Ovary (tissue), 9 donors: ENCODE data around the gene RIN1. TPM values are rescaled to one million over a fixed set of nuclear protein-coding genes. Genes with fewer than 3 reads are reported as not detected.

ENCODE experiments used
- DNase-seq, 5 donors: peaks; one replicate each; pipeline ENCODE4 v3.0.0-alpha.2; 2019 to 2020
- H3K27ac ChIP-seq, 2 donors: fragments of 200-600 bp; one replicate each; pipeline versions ENCODE4 v1.5.1 to v1.8.0; 2019 to 2022
- H3K27me3 ChIP-seq: fragments of 200-600 bp; one replicate; pipeline ENCODE4 v1.8.0; 2022
- H3K36me3 ChIP-seq: fragments of 200-600 bp; sonication (generic); one replicate; pipeline ENCODE4 v1.5.1; 2019
- H3K4me1 ChIP-seq: one replicate; pipeline ENCODE4 v1.8.1; 2013; ENCODE audit warnings: mild to moderate bottlenecking, moderate library complexity; ENCODE audit not compliant: insufficient read depth
- H3K4me3 ChIP-seq: fragments of 200-600 bp; sonication (generic); one replicate; pipeline ENCODE4 v1.5.1; 2017
- H3K9me3 ChIP-seq, 2 donors: fragments of 200-600 bp in 1 of 2; sonication (generic) in 1 of 2; one replicate each; pipeline versions ENCODE4 v1.5.1 to v1.8.1; 2013 to 2019; ENCODE audit warnings: mild to moderate bottlenecking in 1 of 2, moderate library complexity in 1 of 2
- EP300 ChIP-seq: sonication (generic); formaldehyde crosslinking; IDR thresholded peaks from one replicate; pipeline ENCODE4 v1.6.1; 2017; ENCODE audit warnings: antibody characterized with exemption
- POLR2A ChIP-seq: fragments of 450-650 bp; IDR thresholded peaks from one replicate; pipeline ENCODE4 v1.6.1; 2017; ENCODE audit warnings: antibody characterized with exemption, mild to moderate bottlenecking, moderate library complexity
- WGBS, 3 donors: extraction: QIAGEN DNeasy Blood & Tissue Kit in 1 of 3; methylation state at CpG; one replicate each; pipeline versions ENCODE4 v1.1.5 to v1.1.7; 2013 to 2017; 5-methylcytosine and 5-hydroxymethylcytosine counted together
- intact Hi-C, 4 donors: fragments of 100-400 bp; cut with DNase I; formaldehyde crosslinking; loops; one replicate each; pipeline versions ENCODE4 v1.11.0 to v1.15.1; 2022 to 2023
- polyA plus RNA-seq, 2 donors: library from polyadenylated mRNA; stranded (reverse); fragments of 200-250 nt in 1 of 2; fragments of 350-450 nt in 1 of 2; fragmentation: Illumina TruSeq in 1 of 2; extraction: RNeasy Lipid Tissue Mini Kit (QIAGEN cat#74804) in 1 of 2; gene quantifications; one replicate each; pipeline ENCODE4 v1.2.3, GENCODE V29; 2013 to 2014
- total RNA-seq, 7 donors: library from RNA; depleted of rRNA in 2 of 7; stranded (reverse); fragments of >200 nt in 2 of 7; fragmentation: NEBNext Ultra II Directional in 3 of 7; extraction: Animal tissue kit (Norgen Biotek cat#: 25700) in 3 of 7; gene quantifications; one replicate each; pipeline versions ENCODE4 v1.1.0 to v1.2.4, GENCODE V29; 2016 to 2023
- TF ChIP-seq, protein P1 (sequence below), 3 donors: fragments of 450-650 bp in 2 of 3; fragments of 200-600 bp in 1 of 3; IDR thresholded peaks; one replicate each; pipeline versions ENCODE4 v1.5.1 to v1.8.0; 2016 to 2022; ENCODE audit warnings: antibody characterized with exemption in 3 of 3, mild to moderate bottlenecking in 1 of 3
- donor health status: DM: no; HTN: no; CAD: no; lungs with moderate emphysema.
- donor health status: DM: no; HTN: no; CAD: no.
- donor health status: Bipolar disorder and iron deficiency.
- donor health status: DM: yes; HTN: yes; CAD: no.
- donor health status: DM: no; HTN: no; CAD: no.
- donor health status: DM: yes; HTN: yes; CAD: no.

Gene RIN1
- total and polyA plus RNA-seq, 9 donors, result 0.52 to 9.5 (median 5.0) TPM

DNA sequence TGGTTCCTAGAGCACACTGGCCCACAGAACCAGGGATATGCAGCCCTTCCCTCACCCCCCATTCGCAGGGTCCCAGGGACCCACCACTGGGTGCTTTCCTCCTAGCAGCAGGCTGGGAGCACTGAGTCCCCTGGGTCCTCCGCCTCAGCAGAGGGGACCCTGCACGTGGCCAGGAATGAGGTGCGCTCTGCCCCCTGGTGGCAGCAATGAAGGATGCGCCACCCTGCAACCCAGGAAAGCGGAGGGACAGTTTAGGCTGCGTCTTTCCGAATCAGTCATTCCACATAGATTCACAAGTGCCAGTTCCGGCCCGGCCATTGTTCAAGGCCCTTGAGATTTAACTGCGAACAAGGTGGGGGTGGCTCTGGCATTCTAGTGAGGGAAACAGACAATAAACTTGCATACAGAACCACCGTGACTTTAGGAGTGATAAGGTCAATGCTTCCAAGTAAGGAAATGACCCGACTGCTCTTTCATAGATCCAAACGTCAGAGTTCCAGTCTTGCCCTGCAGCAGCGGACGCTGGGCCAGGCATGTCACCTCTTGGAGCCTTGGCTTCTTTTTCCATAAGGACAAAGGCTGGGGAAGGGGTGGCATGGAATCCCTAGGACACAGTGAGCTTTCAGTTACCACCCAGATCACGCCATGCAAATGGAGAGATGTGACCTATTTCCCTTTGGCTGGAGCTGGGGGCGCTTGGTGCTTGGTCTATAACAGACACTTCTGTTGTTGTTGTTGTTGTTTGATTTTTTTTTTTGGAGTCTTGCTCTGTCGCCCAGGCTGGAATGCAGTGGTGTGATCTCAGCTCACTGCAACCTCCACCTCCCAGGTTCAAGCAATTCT is 7.7 kb downstream of the RIN1 start:
- H3K36me3 ChIP-seq, result no peaks in the 10 kb centered on the region
- H3K27me3 ChIP-seq, result no peaks in the 10 kb centered on the region
- peaks cover 14% of the 10 kb centered on the region for H3K4me1 ChIP-seq
- TF ChIP-seq EP300 (no peak), POLR2A (no peak)
- TF ChIP-seq, protein P1, sequence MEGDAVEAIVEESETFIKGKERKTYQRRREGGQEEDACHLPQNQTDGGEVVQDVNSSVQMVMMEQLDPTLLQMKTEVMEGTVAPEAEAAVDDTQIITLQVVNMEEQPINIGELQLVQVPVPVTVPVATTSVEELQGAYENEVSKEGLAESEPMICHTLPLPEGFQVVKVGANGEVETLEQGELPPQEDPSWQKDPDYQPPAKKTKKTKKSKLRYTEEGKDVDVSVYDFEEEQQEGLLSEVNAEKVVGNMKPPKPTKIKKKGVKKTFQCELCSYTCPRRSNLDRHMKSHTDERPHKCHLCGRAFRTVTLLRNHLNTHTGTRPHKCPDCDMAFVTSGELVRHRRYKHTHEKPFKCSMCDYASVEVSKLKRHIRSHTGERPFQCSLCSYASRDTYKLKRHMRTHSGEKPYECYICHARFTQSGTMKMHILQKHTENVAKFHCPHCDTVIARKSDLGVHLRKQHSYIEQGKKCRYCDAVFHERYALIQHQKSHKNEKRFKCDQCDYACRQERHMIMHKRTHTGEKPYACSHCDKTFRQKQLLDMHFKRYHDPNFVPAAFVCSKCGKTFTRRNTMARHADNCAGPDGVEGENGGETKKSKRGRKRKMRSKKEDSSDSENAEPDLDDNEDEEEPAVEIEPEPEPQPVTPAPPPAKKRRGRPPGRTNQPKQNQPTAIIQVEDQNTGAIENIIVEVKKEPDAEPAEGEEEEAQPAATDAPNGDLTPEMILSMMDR (IDR thresholded peaks at IDR 0.05), result peak; percentile 86 to 96 (median 95)
- no peaks in the 10 kb centered on the region for H3K9me3 ChIP-seq
- intact Hi-C loops, result loop anchor here in 3 of 4 donors (1.0 kb wide), 2 partner anchors 16 to 17 kb away; no protein-coding TSS in a partner anchor
- no peak overlapping the region for H3K27ac ChIP-seq
- H3K4me3 ChIP-seq, result no peak overlapping the region
- 9 to 12% (median 10%) methylated on average over 17 to 19 of the region's 19 CpGs for WGBS, 3 donors
- DNase-seq, result peak; percentile 63 to 87 (median 78)

DNA sequence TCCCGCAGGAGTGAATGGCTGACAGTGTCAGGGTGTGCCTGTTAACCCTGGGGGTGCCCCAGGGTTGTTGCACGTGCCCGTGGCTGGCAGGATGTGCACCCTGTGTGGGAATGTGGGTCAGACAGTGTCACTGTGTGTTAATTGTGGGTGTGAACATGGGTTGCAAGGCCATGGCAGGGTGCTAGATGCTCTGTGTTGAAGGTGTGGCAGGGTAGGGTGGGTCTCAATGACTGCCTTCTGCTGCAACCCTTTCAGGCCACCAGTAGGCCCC is 8.3 kb downstream of the RIN1 start:
- H3K27me3 ChIP-seq, result no peaks in the 10 kb centered on the region
- no peaks in the 10 kb centered on the region for H3K36me3 ChIP-seq
- 66 to 72% (median 70%) methylated on average over 3 of the region's 3 CpGs for WGBS, 3 donors
- TF ChIP-seq EP300 (no peak), POLR2A (no peak)
- TF ChIP-seq, protein P1 (IDR thresholded peaks at IDR 0.05), result no peak
- intact Hi-C loops, result loop anchor here in 3 of 4 donors (1.0 kb wide), 2 partner anchors 16 to 17 kb away; no protein-coding TSS in a partner anchor
- no peak for DNase-seq
- no peak overlapping the region for H3K4me3 ChIP-seq
- H3K27ac ChIP-seq, result no peak overlapping the region
- H3K9me3 ChIP-seq, result no peaks in the 10 kb centered on the region
- peaks cover 14% of the 10 kb centered on the region for H3K4me1 ChIP-seq

DNA sequence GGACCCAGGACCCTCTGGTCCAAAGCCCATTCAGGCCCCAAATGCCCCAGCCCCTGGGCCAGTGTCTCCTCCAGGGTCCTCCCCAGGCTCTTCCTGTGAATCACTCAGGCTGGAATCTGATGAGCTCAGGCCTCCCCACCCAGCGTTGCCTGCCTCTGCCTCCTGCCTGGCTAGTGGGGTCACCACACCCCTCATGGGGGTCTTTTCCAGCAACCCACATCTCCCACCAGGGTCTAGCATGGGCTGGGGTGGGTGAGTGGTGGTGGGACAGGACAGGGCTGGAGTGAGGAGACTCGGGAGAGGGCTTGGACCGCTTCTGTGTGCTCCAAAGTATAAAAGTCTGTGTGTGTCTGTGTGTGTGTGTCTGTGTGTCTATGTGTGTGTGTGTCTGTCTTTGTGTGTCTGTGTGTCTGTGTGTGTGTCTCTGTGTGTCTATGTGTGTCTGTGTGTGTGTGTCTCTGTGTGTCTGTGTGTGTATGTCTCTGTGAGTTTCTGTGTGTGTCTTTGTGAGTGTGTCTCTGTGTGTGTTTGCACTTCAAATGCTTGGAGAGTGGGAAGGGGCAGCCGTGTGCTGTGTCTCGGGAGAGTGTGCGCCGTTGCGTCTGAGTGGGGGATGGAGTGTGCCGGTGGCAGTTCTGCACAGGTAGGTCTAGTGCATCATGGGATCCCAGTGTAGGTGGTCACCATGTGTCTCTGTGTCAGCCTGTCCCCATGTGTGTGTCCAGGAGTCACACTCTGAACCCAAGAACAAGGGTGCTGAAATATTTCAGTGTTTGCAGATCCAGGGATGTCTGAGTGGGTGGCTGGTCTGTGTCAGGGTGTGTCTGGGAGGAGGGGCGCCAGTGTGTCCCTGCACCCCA is 8.8 kb downstream of the RIN1 start:
- peaks cover 14% of the 10 kb centered on the region for H3K4me1 ChIP-seq
- H3K27me3 ChIP-seq, result no peaks in the 10 kb centered on the region
- H3K36me3 ChIP-seq, result no peaks in the 10 kb centered on the region
- TF ChIP-seq, protein P1 (IDR thresholded peaks at IDR 0.05), result no peak
- TF ChIP-seq POLR2A (no peak), EP300 (no peak)
- H3K4me3 ChIP-seq, result no peak overlapping the region
- DNase-seq, result no peak
- no peaks in the 10 kb centered on the region for H3K9me3 ChIP-seq
- WGBS, 3 donors, result 72 to 82% (median 80%) methylated on average over 10 of the region's 10 CpGs
- intact Hi-C loops, result loop anchor here in 3 of 4 donors (1.0 kb wide), 2 partner anchors 15 to 16 kb away; no protein-coding TSS in a partner anchor
- H3K27ac ChIP-seq, result peak overlapping the region in 1 of 2 donors; percentile 22

DNA sequence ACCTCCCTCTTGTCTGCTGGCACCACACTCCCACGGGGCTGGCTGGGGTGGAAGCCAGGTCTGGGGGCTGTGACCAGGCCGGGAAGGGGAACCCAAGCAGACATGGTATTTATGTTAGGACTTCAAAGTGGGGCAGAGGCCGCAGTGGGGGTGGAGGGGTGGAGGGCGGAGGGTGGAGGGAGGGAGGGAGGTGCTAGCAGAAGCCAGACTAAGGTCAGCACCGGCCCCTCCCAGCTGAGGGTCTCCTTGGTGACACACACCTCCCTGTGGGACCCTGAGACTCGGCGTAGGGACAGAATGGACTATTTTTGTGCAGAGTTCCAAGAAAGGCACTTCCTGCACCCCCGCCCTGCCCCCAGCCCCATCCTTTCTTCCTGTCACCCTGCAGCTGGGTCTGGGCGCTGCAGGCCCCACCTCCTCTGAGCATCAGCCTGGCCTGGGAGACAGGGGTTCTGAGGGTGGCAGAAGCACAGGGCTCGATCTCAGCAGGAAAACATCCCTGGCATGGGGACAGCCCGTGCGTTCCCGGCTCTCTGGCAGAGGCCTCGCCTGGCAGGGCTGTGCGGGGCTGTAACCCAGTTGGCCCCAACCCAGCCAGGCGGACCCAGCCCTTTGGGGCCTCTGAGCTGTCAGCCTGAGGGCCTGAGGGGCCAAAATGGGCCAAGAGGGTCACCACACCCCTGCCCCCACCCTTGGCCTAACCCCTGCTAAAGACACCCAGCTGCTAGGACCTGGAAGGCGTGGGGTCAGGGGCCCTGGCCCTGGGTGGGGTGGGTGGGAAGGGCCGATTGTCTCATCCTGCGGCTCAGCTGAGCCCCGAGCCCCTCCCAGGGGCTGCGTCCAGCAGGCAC is 9.7 kb downstream of the RIN1 start:
- H3K9me3 ChIP-seq, result no peaks in the 10 kb centered on the region
- no peaks in the 10 kb centered on the region for H3K27me3 ChIP-seq
- DNase-seq, result peak in 2 of 5 donors; percentile 24 to 66
- intact Hi-C loops, result no loop called here
- H3K4me3 ChIP-seq, result no peak overlapping the region
- WGBS, 3 donors, result 31 to 40% (median 37%) methylated on average over 20 to 21 of the region's 21 CpGs
- peak overlapping the region in 1 of 2 donors; percentile 22 for H3K27ac ChIP-seq
- H3K36me3 ChIP-seq, result no peaks in the 10 kb centered on the region
- TF ChIP-seq, protein P1 (IDR thresholded peaks at IDR 0.05), result no peak
- TF ChIP-seq EP300 (no peak), POLR2A (no peak)
- peaks cover 14% of the 10 kb centered on the region for H3K4me1 ChIP-seq
